A673 (cell line): ENCODE results near the gene NIT2. TPM values are rescaled to one million over a fixed set of nuclear protein-coding genes. Genes with fewer than 3 reads are reported as not detected.

Experiments used
- BruUV-seq: library from RNA; stranded (reverse); fragments of 400-500 nt; replicated peaks from 2 replicates; lab custom pipeline; 2021; lab: Mats Ljungman, UMichigan
- CTCF ChIA-PET: fragments of 300-600 bp; sonication (Branson Sonifier 250); formaldehyde crosslinking; loops from one replicate; lab custom pipeline; 2022; ENCODE audit warnings: antibody characterized with exemption; lab: Charles Lee
- POLR2A ChIA-PET: fragments of 300-600 bp; sonication (Branson Sonifier 250); formaldehyde crosslinking; loops from one replicate; lab custom pipeline; 2022; ENCODE audit warnings: antibody characterized with exemption; ENCODE audit not compliant: low non-redundant PET; lab: Charles Lee
- DNase-seq: peaks from one replicate; pipeline ENCODE4 v3.0.0-alpha.2; 2015; ENCODE audit warnings: low spot score
- H3K27ac ChIP-seq: fragments of 200-600 bp; sonication (generic); 2 replicates; pipeline ENCODE4 v1.5.1; 2016; ENCODE audit warnings: mixed run types, low read depth, mild to moderate bottlenecking, mixed read lengths, antibody characterized with exemption, low read length; ENCODE audit not compliant: poor library complexity, severe bottlenecking
- H3K27me3 ChIP-seq: fragments of 200-600 bp; sonication (generic); replicated peaks from 2 replicates; pipeline ENCODE4 v1.6.1; 2017; ENCODE audit warnings: mixed run types, low read depth, mild to moderate bottlenecking, mixed read lengths, antibody characterized with exemption, low read length; ENCODE audit not compliant: insufficient read depth, poor library complexity
- H3K36me3 ChIP-seq: fragments of 200-600 bp; sonication (generic); 2 replicates; pipeline ENCODE4 v1.6.1; 2016; ENCODE audit warnings: mixed run types, mild to moderate bottlenecking, mixed read lengths, antibody characterized with exemption, low read length; ENCODE audit not compliant: insufficient read depth, poor library complexity, severe bottlenecking
- H3K4me1 ChIP-seq: fragments of 200-600 bp; sonication (generic); 2 replicates; pipeline ENCODE4 v1.6.1; 2017; ENCODE audit warnings: mixed run types, mild to moderate bottlenecking, mixed read lengths, antibody characterized with exemption, low read length; ENCODE audit not compliant: insufficient read depth, poor library complexity, severe bottlenecking
- H3K4me3 ChIP-seq: fragments of 200-600 bp; sonication (generic); 2 replicates; pipeline ENCODE4 v1.5.1; 2016; ENCODE audit warnings: low read depth, mixed run types, mild to moderate bottlenecking, mixed read lengths, low read length; ENCODE audit not compliant: poor library complexity, severe bottlenecking
- H3K9me3 ChIP-seq: fragments of 200-600 bp; sonication (generic); 2 replicates; pipeline ENCODE4 v1.6.1; 2016; ENCODE audit warnings: mixed run types, low read depth, mild to moderate bottlenecking, mixed read lengths, antibody characterized with exemption, low read length; ENCODE audit not compliant: poor library complexity, severe bottlenecking
- CTCF ChIP-seq: fragments of 300-800, 200-600 bp; sonication (generic); conservative IDR thresholded peaks from 2 replicates; pipeline ENCODE4 v1.5.1; 2017; ENCODE audit warnings: low read depth, mild to moderate bottlenecking, antibody characterized with exemption, low read length, moderate library complexity, mixed read lengths
- EZH2 ChIP-seq: fragments of 200-600 bp; sonication (generic); IDR thresholded peaks from 2 replicates; pipeline ENCODE4 v1.6.1; 2017; ENCODE audit warnings: borderline replicate concordance, low read depth, mild to moderate bottlenecking, mixed read lengths, antibody characterized with exemption, low read length; ENCODE audit not compliant: poor library complexity, severe bottlenecking
- intact Hi-C: fragments of 100-400 bp; cut with micrococcal nuclease; formaldehyde crosslinking; loops from one replicate; pipeline ENCODE4 v1.10.0; 2022; ENCODE audit not compliant: unreplicated experiment
- total RNA-seq: library from RNA; stranded (reverse); gene quantifications from 2 replicates; pipeline ENCODE4 v1.2.3, GENCODE V29; 2021

Gene NIT2
- total RNA-seq, 1 experiment from 2014 or later: 57.0 TPM

- Histone ChIP-seq H3K4me1 (peaks cover 17% of the 10 kb centered on the region), H3K4me3 (peak overlapping the region; percentile 88), H3K27me3 (no peaks in the 10 kb centered on the region), H3K36me3 (no peaks in the 10 kb centered on the region), H3K9me3 (no peaks in the 10 kb centered on the region), H3K27ac (peak overlapping the region; percentile 92)
- no peak for TF ChIP-seq CTCF
- TF ChIP-seq EZH2: no peak
- CTCF ChIA-PET: interaction anchor here (0.5 kb wide), 1 partner anchor 571 kb away, joined by 5 read pairs; no protein-coding TSS in a partner anchor
- intact Hi-C loops: no loop called here
- DNase-seq: peak; percentile 38
- POLR2A ChIA-PET: no interaction called here
- BruUV-seq: no TSS peak
These were observed 67.7 kb downstream of the NIT2 start for GRCh38 chr3:100402256-100402655.

GRCh38 chr3:100402891-100403290, 68.3 kb downstream of the NIT2 start:
- peak overlapping the region; percentile 92 for H3K27ac ChIP-seq
- intact Hi-C loops: no loop called here
- POLR2A ChIA-PET: no interaction called here

GRCh38 chr3:100403362-100404249, 69.0 kb downstream of the NIT2 start:
- Histone ChIP-seq H3K9me3 (no peaks in the 10 kb centered on the region), H3K27ac (peak overlapping the region; percentile 92), H3K36me3 (no peaks in the 10 kb centered on the region), H3K27me3 (no peaks in the 10 kb centered on the region), H3K4me3 (peak overlapping the region; percentile 88), H3K4me1 (peaks cover 17% of the 10 kb centered on the region)
- TF ChIP-seq EZH2: no peak
- TF ChIP-seq CTCF: peak; percentile 28; the same call in 1 of the 2 replicates
- CTCF ChIA-PET: no interaction called here
- intact Hi-C loops: no loop called here
- POLR2A ChIA-PET: interaction anchor here (0.6 kb wide), 1 partner anchor 218 kb away, joined by 3 read pairs; no protein-coding TSS in a partner anchor
- BruUV-seq: no TSS peak
- DNase-seq: peak; percentile 33

More at GRCh38 chr3:100402891-100403290, 68.3 kb downstream of the NIT2 start:
- Histone ChIP-seq H3K9me3 (no peaks in the 10 kb centered on the region), H3K36me3 (no peaks in the 10 kb centered on the region), H3K27me3 (no peaks in the 10 kb centered on the region), H3K4me1 (peaks cover 17% of the 10 kb centered on the region), H3K4me3 (peak overlapping the region; percentile 88)
- CTCF ChIA-PET: no interaction called here
- no peak for DNase-seq
- TF ChIP-seq EZH2 (no peak), CTCF (no peak)
- BruUV-seq: no TSS peak
